ENCODE results near the gene TNS3. TPM values are rescaled to one million over a fixed set of nuclear protein-coding genes. Genes with fewer than 3 reads are reported as not detected.

TNS3 gene
- total and polyA plus RNA-seq, 2 donors (not counting 3 experiments of a cell fraction or from before 2014, with no cell fraction given): 10.4 to 45.1 TPM

DNA sequence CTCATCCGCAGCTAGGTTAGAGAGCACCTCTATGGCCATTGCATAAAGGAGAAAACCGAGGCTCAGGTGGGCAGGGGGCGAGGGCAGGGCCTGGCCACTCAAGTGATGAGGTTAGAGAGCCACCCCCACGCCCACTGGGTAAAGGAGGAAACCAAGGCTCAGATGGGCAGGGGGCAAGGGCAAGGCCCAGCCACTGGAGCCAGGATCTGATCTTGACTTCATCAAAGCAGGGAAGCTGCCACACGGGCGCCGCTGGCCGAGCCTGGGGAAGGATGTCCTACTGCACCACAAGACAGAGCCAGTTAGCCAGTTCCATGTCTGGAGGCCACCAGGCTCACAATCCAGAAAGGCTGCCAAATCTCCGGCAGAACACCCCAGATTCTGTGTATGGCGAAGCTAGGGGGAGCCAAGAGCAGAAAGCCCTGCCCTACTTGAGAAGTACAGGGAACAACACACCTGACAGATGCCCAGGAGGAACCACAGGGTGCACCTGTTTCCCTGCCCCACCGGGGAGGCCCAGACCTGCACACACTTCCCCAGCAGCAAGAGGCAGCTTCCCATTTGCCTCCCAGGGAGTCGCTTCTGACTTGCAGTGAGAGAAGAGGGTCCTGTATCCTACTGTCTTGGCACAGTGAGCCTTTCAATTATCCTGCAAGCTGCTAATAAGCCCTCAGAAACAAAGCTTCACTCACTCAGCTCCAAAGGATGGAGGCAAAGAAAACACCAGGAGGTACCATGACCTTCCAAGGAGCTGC, 101.9 kb downstream of the TNS3 start:
- Histone ChIP-seq H4K20me1 (replicated peaks; ENCODE audit: control insufficient read depth, extremely low read depth, insufficient read depth, low read length) (no peaks in the 10 kb centered on the region), H3K79me2 (ENCODE audit: control insufficient read depth, insufficient read depth, low read length) (no peaks in the 10 kb centered on the region), H3K27ac (ENCODE audit: insufficient read depth, low read depth, low read length) (no peak overlapping the region), H3K4me2 (ENCODE audit: insufficient read depth, low read length) (no peak overlapping the region), H3K4me1 (ENCODE audit: control insufficient read depth, extremely low read depth, insufficient read depth, low read length) (peaks cover 25% of the 10 kb centered on the region), H3K9me1 (replicated peaks; ENCODE audit: control insufficient read depth, extremely low read depth, insufficient read depth, low read length) (no peaks in the 10 kb centered on the region), H2AFZ (ENCODE audit: low read depth, low read length) (no peak overlapping the region), H3K27me3 (ENCODE audit: control insufficient read depth in 2 of 2, insufficient read depth in 2 of 2, low read length in 2 of 2) (no peaks in the 10 kb centered on the region), H3K4me3 (replicated peaks in 1 of 3; ENCODE audit: insufficient read depth in 1 of 3, low read depth in 1 of 3, low read length in 3 of 3) (no peak overlapping the region), H3K9me3 (replicated peaks; ENCODE audit: control insufficient read depth, insufficient read depth, low read length) (no peaks in the 10 kb centered on the region), H3K36me3 (ENCODE audit: control insufficient read depth in 2 of 2, extremely low read depth in 1 of 2, insufficient read depth in 2 of 2, low read length in 2 of 2) (no peaks in the 10 kb centered on the region), H3K9ac (replicated peaks; ENCODE audit: extremely low read depth, insufficient read depth, low read length) (no peak overlapping the region)
- dilution Hi-C loops (cut with MboI; ENCODE audit: extremely low pct_ligation_motif_present, low sequenced_read_pairs): no loop called here
- FAIRE-seq (no peak), DNase-seq (ENCODE audit: low read depth, low spot score) (no peak)
- intact Hi-C loops (cut with micrococcal nuclease): no loop called here
- BruUV-seq (replicated peaks): no TSS peak
- POLR2A ChIA-PET: interaction anchor here (0.8 kb wide), 1 partner anchor 30 kb away, joined by 3 read pairs; no protein-coding TSS in a partner anchor
- CTCF ChIA-PET: interaction anchor here (0.7 to 1.0 kb wide), 2 partner anchors 15 to 21 kb away, joined by 3 read pairs; no protein-coding TSS in a partner anchor
- TF ChIP-seq FOS (IDR thresholded peaks at IDR 0.05; ENCODE audit: borderline replicate concordance, insufficient read depth, low read length) (no peak), JUN (IDR thresholded peaks at IDR 0.05; ENCODE audit: borderline replicate concordance, insufficient read depth, insufficient read length, low read depth) (no peak), GATA2 (IDR thresholded peaks at IDR 0.05; ENCODE audit: insufficient read depth, insufficient read length, low read depth, low read length) (no peak), EZH2 (IDR thresholded peaks at IDR 0.05; ENCODE audit: borderline replicate concordance, low read depth, low read length, severe bottlenecking) (no peak), POLR2AphosphoS5 (IDR thresholded peaks at IDR 0.05; ENCODE audit: insufficient read depth, low read depth, low read length) (no peak), MYC (IDR thresholded peaks at IDR 0.05; ENCODE audit: low read depth, low read length) (no peak), POLR2A (IDR thresholded peaks at IDR 0.05; ENCODE audit: low read depth, low read length) (no peak)
- TF ChIP-seq, protein P1, sequence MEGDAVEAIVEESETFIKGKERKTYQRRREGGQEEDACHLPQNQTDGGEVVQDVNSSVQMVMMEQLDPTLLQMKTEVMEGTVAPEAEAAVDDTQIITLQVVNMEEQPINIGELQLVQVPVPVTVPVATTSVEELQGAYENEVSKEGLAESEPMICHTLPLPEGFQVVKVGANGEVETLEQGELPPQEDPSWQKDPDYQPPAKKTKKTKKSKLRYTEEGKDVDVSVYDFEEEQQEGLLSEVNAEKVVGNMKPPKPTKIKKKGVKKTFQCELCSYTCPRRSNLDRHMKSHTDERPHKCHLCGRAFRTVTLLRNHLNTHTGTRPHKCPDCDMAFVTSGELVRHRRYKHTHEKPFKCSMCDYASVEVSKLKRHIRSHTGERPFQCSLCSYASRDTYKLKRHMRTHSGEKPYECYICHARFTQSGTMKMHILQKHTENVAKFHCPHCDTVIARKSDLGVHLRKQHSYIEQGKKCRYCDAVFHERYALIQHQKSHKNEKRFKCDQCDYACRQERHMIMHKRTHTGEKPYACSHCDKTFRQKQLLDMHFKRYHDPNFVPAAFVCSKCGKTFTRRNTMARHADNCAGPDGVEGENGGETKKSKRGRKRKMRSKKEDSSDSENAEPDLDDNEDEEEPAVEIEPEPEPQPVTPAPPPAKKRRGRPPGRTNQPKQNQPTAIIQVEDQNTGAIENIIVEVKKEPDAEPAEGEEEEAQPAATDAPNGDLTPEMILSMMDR (IDR thresholded peaks at IDR 0.05; ENCODE audit: extremely low read depth in 1 of 2, insufficient read depth in 1 of 2, low read depth in 1 of 2, low read length in 2 of 2): no peak
- TF ChIP-seq, protein P2, sequence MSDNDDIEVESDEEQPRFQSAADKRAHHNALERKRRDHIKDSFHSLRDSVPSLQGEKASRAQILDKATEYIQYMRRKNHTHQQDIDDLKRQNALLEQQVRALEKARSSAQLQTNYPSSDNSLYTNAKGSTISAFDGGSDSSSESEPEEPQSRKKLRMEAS (IDR thresholded peaks at IDR 0.05; ENCODE audit: insufficient read depth, insufficient read length): no peak

Data from endothelial cell of umbilical vein (primary cell).